Iris pigment epithelial cell (primary cell): ENCODE results near the gene AGER.

ENCODE experiments used
- DNase-seq: peaks from one replicate; pipeline ENCODE4 v3.0.0-alpha.2; 2011; ENCODE audit warnings: low read depth

The AGER gene

DNA sequence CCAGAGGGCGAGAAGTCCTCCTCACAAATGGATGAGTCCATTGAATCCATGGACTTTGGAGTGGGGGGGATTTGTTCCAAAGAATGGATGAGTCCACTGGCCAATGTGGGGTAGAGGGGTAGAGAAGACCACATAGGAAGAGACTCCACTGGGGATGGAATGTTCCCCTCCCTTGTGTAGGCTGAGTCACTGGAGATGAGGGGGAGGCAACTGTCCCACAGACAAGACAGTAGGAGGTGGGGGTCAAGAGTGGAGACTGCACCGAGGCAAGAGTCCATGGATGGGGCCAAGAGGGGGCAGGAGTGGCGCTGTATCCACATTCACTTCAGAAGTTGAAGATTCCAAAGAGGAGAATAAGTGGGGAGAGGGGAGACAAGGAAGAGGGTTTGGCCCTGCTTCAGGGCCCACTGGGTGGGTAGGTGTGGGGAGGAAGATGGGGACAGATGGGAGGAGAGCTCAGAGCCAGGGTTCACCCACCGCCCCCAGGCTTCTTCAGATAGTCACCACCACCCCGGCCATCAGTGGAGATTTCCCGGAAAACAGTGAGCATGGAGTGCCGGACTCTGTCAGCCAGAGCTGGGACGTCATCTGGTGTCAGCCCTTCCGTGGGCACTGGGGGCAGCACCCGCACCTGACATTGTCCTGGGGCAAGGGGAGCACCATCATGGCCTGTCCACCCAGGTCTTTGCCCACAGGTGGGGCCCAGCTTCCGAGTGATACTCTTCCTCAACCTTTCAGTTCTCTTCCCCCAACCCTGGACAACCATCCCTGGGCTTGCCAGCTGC is 15.1 kb downstream of the AGER start:
- DNase-seq: peak; percentile 35

DNA sequence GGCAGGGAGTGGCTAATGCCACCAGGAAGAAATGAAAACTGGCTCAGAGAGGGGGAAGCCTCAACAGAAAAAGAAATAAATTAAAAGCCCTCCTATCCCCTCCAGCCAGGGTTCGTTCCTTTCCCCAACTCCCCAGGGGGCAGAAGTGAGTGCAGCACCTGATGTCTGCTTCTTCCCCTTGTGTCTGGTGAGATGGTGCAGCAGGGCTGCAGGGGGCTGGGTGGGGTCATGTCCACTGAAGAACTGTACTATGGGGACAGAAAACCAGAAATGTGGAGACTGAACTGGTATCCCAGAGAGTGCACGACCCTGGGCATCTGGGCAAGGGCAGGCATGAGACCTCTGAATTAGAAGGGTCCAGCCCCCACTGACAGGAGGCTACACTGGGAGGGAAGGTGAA is 15.7 kb downstream of the AGER start:
- DNase-seq: no peak

DNA sequence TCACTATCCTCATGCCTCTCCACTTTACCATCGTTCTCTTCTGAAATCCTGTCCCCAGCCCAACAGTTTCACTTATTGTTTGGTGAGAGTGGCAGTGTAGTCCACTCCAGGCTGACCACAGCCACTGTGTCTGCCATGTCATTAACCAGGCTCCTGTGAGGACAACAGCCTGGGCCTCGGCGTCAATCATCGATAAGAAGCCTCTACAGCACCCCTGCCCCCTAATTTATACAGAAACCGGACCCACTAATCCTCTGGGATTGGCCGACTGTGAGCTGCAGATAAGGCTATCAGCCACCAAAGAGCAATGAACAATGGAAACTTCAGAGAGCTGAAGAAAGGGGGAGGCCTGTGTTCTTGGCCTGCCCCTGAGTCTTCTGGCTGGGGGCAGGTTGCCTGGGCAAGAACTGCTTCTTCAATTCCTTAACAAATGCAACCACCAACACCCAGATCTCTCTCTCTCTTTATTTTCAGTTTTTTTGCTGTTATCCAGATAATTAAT is 16.2 kb downstream of the AGER start:
- DNase-seq: no peak

DNA sequence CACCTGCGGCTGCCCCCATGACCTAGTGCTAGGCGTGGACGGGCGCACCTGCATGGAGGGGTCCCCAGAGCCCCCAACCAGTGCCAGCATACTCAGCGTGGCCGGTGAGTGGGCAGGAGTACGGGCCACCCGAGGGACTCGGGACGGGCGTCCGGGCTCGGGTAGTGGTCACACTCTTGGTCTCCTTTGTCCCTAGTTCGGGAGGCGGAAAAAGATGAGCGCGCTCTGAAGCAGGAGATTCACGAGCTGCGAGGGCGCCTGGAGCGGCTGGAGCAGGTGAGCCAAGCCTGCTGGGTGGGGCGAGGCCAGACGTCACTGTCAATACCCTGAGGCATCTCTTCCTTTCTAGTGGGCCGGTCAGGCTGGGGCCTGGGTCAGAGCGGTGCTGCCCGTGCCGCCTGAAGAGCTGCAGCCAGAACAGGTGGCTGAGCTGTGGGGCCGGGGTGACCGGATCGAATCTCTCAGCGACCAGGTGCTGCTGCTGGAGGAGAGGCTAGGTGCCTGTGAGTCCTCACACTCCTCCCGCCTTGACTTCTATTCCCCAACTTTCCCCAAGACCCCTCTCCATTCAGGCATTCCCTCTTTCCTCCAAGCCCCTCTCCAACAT is 16.8 kb downstream of the AGER start:
- no peak for DNase-seq

DNA sequence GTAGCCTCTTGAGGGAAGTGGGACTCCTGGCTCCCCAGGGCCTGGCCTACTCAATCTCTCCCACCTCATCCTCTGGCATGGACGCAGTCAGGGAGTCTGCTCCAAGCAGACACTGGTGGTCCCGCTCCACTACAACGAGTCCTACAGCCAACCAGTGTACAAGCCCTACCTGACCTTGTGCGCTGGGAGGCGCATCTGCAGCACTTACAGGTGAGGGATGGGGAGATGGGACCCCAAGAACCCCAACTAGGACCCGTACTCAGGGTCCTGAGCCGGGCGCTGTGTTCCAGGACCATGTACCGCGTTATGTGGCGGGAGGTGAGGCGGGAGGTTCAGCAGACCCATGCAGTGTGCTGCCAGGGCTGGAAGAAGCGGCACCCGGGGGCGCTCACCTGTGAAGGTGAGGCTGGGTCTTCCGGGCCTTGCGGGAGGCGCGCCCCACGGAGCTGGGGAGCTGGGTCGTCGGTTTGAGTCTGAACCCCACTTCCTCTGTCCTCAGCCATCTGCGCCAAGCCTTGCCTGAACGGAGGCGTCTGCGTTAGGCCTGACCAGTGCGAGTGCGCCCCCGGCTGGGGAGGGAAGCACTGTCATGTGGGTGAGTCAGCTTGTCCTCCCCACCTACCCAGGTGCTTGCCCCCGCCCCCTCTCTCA is 17.5 kb downstream of the AGER start:
- no peak for DNase-seq

DNA sequence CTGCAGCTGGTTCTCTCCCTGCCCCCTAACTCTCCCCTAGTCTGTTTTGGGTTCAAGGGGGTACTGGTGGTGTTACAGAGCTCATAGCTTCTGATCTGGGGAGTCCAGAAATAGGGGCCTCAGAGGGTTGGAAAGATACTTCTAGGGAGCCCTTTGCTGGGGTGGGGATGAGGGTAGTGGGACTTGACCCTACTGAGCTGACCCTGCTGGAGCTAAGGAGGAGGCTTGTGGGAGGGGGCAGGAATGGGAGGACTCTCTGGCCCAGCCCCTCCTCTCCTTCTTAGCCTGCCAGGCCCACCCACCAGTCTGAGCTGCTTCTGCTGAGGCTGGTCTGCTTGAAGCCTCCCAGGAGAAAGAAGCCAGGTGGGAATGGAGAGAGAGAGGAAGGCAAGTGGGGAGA is 19.8 kb downstream of the AGER start, which contains the start of gene EGFL8:
Gene EGFL8 (plus strand): TSS at position 301 of the 400 bp plus-strand sequence. CDS start 1,571 bp downstream, outside the sequence.
- no peak for DNase-seq

DNA sequence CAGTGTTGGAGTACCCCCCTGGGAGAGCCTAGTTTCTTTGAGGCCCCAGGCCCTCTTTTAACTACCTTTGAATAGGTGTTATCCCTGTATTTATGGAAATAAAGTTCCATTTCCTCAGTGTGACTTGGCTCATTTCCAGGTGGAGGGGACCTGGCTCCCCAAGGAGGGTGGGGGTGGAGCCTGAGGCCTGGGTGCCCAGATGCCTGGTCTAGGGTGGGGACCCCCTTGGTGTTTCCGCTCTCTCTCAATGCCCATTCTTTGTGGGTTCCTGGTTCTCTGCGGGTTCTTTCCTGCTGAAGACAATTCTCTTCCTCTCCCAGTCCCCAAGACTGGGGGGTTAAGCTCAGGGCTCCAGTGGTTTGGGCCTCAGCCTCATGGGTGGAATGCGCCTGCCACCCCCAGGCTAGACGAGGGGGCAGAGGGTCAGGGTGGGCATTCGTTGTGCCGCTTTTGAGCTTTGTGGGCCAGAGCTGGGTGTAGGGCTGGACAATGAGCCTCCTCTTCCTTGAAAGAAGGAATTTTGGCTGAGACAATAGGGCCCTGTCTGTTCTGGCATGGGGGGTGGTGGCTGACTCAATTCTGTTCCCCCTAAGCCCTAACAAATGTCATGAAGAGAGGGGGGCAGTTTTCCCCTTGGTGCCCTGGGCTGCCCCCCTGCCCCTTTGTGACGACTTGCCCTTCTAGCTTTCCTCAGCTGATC is 20.3 kb downstream of the AGER start:
- no peak for DNase-seq

DNA sequence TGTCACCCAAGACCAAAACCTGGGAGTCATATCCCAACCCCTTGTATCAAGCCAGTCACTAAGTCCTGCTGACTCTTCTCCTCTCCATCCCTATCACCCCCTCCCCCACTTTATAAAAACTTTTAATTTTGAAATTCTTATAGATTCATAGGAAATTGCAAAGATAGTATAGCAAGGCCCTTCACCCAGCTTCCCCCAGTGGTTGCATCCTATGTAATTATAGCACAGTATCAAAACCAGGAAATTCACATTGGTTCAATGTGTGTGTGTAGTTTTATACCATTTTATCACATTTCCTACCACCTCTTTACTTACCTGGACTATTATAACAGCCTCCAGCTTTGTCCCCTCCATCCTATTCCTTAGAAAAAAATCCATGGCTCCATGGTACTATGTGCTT is 26.0 kb downstream of the AGER start:
- DNase-seq: no peak

DNA sequence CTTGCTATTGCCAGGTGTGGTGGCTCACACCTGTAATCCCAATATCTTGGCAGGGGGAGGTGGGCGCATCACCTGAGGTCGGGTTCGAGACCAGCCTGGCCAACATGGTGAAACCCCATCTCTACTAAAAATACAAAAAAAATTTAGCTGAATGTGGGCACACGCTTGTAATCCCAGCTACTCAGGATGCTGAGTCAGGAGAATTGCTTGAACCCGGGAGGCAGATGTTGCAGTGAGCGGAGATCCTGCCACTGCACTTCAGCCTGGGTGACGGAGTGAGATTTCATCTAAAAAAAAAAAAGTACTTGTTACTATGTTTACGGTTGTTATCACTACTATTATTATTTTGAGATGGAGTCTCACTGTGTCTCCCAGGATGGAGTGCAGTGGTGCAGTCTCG is 27.2 kb downstream of the AGER start:
- DNase-seq: no peak

DNA sequence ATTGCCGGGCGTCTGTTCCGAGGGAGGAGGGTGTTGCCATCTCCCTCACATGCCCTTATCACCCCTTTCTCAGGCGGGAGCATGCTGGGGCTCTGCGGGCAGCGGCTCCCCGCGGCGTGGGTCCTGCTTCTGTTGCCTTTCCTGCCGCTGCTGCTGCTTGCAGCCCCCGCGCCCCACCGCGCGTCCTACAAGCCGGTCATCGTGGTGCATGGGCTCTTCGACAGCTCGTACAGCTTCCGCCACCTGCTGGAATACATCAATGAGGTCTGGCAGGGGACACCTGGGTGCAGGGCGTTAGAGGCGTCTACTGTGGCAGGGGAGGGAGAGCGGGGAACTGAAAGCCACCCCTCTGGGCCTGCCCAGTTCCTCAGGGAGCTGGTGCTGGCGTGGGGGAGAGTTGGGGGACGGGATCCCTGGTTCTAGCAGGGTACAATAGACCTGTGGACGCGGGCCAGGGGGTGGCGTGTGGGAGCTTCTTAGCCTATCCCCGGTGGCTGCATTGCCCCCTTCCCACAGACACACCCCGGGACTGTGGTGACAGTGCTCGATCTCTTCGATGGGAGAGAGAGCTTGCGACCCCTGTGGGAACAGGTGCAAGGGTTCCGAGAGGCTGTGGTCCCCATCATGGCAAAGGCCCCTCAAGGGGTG is 29.4 kb downstream of the AGER start:
- DNase-seq: peak; percentile 73

DNA sequence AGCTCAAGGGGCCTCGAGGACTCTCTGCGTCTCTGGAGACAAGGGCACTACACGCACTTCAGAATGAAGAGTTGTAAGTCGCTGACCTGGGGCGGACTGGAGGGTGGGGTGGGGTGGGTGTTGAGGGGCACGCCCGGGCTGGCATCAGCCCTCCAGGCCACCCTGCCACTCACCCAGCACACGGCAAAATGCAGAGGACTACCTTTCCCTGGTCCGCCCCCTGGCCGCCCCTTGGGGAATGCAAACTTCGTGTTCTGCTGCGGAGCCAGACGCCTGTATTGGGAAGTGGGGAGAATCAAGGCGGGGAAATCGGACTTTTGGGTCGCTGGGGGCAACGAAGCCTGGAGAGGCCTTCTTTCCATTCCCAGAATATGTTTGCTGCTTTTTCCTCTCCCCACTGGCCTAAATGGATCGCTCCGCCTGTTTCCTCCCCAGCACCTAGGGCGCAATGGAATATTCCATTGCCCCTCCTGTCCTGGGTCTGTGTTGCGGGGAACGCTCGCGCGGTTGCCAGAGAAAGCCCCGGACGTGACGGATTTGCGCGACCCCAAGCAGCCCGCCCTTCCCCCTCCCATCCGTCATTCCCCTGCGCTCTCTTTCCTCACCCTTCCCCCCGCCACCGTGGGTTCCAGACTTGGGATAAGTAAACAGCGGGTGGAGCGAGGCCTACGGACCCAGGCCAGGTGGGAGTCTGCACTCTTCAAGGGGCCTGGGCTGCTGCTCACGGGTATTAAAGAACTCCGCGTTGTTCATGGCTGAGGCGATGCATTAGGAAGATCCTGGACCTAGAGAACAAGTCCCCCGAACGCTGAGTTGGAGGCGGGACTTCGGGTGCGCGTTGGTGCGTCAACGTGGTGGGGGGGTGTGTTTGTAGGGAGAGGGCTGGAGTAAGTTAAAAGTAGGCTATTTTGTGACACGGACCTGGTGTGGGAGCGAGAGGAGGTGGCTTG is 30.2 kb downstream of the AGER start, which contains the start of gene PPT2:
Gene PPT2 (plus strand): TSS at position 578 of the 950 bp plus-strand sequence. CDS start 454 bp downstream, outside the sequence.
- DNase-seq: peak; percentile 97

DNA sequence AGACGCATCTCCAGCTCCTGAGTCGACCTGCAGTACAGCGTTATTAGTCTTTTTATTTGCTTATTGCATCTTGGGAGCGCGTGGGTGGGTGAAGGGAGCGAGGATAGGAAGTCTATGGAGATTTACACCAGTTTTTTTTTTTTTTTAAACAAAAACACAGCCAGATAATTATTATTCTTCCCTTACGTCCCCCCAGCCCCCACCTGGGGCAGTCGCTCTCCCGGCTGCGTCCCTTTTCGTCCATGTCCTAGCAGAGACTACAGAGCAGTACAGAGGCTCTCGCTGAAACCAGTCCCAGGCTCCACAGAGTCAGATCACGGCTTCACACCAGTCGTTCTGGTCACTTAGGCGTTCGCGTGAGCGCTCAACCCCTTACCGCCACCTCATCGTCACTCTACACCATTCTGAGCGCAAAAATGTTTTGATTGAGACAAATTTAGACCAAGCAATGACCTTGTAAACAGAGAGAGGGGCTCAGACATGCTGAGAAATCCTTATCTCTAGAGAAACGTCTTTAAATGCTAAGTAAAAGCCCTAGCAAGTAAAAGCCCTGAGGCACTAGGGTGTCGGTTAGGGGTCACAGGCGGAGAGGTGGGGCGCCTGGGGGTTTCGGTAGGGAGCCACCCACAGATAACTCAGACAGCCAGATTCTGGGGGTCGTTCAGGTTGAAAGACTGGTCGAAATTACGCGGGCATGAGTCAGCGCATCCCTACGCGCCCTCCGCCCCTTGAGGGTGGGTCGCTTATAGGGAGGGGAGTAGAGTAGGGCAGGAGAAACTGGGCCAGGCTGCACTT is 31.1 kb downstream of the AGER start:
- peak; percentile 41 for DNase-seq

DNA sequence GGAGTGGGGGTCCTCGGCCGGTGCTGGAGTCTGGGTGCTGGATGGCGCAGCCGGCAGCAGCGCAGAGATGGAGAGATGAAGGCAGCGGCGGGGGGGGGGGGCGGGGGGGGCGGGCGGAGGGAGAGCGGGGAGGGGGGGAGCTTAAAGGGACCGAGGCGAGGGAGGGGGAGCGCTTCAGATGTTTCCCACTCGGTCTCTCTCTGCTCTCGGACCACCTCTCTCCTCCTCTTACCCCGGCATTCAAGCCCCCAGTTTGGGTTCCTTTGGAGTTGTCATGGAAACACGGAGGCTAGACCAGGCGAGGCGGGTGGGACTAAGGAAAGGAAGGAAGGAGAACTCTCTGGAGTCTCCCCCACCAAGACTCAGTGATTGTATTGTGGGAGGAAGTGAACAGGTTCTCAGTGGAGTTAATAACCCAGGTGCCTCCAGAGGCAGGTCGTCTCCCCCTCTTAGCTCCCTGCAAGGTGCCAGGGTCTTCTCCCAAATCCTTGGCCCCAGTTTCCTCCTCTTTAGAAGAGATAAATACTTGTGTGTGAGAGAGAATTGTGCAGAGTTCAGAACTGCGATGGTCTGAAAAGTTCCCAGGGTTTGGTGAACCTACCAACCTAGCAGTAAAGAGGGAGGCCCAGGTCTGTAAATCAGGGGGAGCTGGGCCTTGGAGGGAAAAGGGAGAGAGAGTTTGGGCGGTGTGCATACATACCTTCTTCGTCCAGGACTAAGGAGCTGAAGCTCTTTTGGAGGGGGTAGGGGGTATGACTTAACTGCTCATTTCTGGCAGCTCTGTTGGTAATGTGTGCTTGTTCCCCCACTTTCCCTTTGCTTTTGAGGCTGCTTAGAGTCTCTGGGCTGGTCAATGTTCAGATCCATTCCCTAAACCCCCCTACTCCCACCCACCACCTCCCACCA is 31.9 kb downstream of the AGER start, which contains the start of gene PRRT1:
Gene PRRT1 (minus strand): TSS at position 77 of the 906 bp plus-strand sequence. CDS start 112 bp downstream, outside the sequence.
- no peak for DNase-seq

DNA sequence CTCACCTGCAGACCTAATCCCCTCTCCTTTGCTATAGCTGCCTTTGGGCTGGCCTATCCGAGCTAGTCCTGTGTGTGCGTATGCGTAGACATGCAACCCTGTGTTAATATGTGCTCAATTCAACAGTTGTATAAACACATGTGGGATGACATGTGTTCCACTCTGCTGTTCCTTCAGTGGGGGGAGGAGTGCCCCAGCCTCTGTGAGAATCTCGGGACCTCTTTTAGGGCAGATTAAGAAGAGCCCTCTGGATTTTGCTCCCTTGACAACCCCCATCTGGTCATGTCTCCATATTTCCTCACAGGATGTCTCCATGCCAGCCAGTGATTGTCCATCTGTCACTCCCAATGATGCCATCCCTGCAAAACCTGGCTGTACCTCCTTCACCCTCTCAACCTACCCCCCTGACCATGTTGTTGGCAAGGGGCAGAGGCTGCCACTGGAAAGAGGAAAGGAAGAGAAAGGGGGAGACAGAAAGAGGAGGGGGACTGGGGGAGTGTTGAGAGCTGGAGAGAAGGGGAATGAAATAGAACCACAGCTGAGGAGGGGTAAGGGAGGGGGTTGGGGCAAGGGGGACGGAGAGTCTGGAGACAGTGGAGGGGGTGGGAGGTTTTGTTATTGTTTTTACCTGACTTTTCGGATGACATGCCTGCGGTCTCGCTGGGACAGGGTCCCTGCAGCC is 32.7 kb downstream of the AGER start:
- DNase-seq: no peak

DNA sequence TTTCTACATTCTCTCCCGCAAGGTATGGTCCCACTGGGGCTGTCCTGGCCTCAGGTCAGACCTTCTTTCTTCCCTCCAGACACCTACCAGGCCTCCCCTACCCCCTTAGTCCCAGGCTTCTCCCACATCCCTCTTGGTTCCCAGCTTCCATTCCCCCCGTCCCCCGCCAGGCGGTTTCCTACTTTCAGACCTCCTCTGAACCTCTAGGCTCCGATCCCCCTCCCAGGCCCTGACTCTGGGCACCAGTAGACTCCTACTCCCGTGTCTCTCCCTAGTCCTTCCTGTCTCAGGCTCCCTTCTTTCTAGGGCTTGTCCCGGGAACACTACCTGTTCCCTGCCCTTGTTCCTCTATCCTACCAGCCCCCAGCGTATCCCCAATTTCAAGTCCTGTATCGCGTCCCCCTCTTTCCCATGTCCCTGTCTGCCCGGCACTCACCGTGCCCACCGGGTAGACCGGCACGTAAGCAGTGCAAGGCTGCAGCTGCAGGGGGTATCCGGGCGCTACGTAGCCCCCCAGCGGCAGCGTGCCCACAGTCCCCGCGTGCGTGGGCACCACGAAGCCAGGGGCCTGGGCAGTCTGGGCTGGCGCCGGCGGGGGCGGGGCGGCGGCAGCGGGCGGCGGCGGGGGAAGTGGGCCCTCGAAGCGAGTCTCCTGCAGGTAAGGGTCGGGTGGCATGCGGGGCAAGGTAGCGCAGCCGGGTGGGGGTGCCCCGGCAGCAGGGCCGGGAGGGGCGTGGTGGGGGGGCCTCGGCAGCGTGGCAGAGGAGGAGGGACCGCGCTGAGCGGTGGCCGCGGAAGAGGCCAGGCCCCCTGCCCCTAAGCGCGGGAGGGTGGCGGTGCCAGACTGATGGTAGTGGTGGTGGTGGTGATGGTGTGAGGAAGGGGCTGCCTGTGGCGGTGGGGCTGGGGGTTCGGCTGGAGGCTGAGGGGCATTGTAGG is 33.9 kb downstream of the AGER start:
- no peak for DNase-seq

DNA sequence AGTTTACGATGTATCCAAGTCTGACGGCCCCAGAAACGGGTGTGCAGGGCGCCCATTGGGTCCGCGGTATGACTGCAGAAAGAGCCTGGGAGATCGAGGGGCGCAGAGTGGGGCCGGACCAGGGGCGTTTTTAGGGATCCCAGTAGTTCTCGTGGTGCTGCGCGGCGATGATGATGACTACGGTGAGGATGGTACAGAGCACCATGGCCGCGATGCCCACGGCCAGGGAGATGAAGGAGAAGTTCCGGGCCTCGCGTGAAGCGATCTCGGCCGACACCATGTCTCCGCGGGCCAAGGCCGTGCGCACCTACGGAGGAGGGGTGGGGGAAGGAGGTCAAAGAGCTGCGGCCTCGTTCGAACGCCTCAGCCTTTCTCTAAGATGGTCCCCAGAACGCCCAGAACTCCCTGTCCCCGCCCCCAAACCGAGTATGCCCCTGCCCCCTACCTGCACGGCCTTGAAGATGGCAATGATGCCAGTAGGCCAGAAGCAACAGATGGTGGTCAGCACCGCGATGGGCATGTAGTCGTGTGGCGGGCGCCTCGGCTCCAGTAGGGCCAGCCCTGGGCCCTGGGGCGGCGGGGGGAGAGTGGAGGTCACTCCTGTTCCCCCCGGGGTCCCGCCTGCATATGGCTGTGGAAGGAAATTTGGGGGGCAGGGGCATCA is 34.8 kb downstream of the AGER start:
- no peak for DNase-seq
